ENCODE results near the gene NAA50. TPM values are rescaled to one million over a fixed set of nuclear protein-coding genes. Genes with fewer than 3 reads are reported as not detected.
A peak's percentile ranks its signal among the peaks of the same experiment; 100 is the strongest.

The NAA50 gene
- total RNA-seq, 1 experiment from 2014 or later: 268 TPM

GRCh38 chr3:113751141-113751540 is 5.1 kb upstream of the NAA50 start:
- H3K4me3 ChIP-seq (ENCODE audit: low read depth, low read length, poor library complexity, severe bottlenecking): no peak overlapping the region
- no peaks in the 10 kb centered on the region for H3K27me3 ChIP-seq (replicated peaks; ENCODE audit: insufficient read depth, low read depth, low read length, poor library complexity)
- TF ChIP-seq EZH2 (IDR thresholded peaks at IDR 0.05; ENCODE audit: borderline replicate concordance, low read depth, low read length, poor library complexity, severe bottlenecking) (no peak), CTCF (conservative IDR thresholded peaks at IDR 0.05; ENCODE audit: low read depth, low read length) (no peak)
- POLR2A ChIA-PET (ENCODE audit: low non-redundant PET): no interaction called here
- intact Hi-C loops (cut with micrococcal nuclease; ENCODE audit: unreplicated experiment): no loop called here
- H3K36me3 ChIP-seq (ENCODE audit: insufficient read depth, low read length, poor library complexity, severe bottlenecking): no peaks in the 10 kb centered on the region
- H3K4me1 ChIP-seq (ENCODE audit: insufficient read depth, low read length, poor library complexity, severe bottlenecking): peaks cover 19% of the 10 kb centered on the region
- no peak for DNase-seq (ENCODE audit: low spot score)
- H3K27ac ChIP-seq (ENCODE audit: low read depth, low read length, poor library complexity, severe bottlenecking): no peak overlapping the region
- CTCF ChIA-PET: no interaction called here
- no TSS peak for BruUV-seq (replicated peaks)
- no peaks in the 10 kb centered on the region for H3K9me3 ChIP-seq (ENCODE audit: low read depth, low read length, poor library complexity, severe bottlenecking)

DNA sequence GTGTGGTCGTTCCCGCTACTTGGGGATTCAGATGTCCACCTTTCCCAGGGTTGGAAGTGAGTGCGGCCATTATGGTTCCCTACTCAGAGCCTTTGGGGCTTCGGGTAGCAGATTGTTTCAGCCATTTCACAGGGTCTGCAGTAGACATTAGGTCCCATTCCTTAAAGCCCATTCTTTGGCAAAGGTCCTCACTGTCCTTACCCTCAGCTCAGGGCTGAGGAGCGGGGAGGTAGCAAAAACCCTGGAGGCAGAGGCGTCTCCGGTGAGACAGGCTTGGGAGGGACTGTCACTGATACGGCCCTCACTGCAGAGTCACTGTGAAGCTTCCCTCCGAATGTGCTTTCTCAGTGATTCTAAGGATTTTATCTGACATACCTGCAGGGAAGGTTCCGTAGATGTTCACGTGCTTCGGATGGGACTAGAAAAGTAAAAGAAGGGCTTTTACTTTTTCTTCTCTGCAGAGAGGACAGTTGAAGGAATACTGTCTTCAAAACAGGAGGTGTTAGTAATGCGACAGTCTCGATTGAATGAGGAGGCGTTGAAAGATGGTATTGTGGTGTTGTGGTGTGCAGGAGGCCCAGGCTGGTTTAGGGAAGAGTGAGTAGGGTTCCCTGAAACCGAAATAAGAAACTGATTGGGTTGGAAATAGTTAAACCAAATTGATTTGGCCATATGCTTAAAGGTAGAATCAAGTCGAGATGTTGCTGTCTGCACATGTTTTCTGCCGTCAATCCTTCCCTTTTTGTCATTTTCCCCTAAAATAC is 1.4 kb upstream of the NAA50 start:
- TSS peak; percentile 46 for BruUV-seq (replicated peaks)
- CTCF ChIA-PET: interaction anchor here (0.8 to 1.3 kb wide), 2 partner anchors 11 to 18 kb away, joined by 3 to 4 read pairs; no protein-coding TSS in a partner anchor
- H3K36me3 ChIP-seq (ENCODE audit: insufficient read depth, low read length, poor library complexity, severe bottlenecking): no peaks in the 10 kb centered on the region
- peaks cover 31% of the 10 kb centered on the region for H3K4me1 ChIP-seq (ENCODE audit: insufficient read depth, low read length, poor library complexity, severe bottlenecking)
- peak overlapping the region; percentile 84 for H3K4me3 ChIP-seq (ENCODE audit: low read depth, low read length, poor library complexity, severe bottlenecking)
- H3K27ac ChIP-seq (ENCODE audit: low read depth, low read length, poor library complexity, severe bottlenecking): peak overlapping the region; percentile 99
- DNase-seq (ENCODE audit: low spot score): peak; percentile 21
- H3K27me3 ChIP-seq (replicated peaks; ENCODE audit: insufficient read depth, low read depth, low read length, poor library complexity): no peaks in the 10 kb centered on the region
- POLR2A ChIA-PET (ENCODE audit: low non-redundant PET): interaction anchor here (0.5 kb wide), 2 partner anchors 26 to 662 kb away, joined by 3 to 4 read pairs; no protein-coding TSS in a partner anchor
- intact Hi-C loops (cut with micrococcal nuclease; ENCODE audit: unreplicated experiment): loop anchor here (5.0 to 10.0 kb wide), 2 partner anchors 35 to 307 kb away; partner anchors contain the start of genes CCDC191 and QTRT2
- TF ChIP-seq EZH2 (IDR thresholded peaks at IDR 0.05; ENCODE audit: borderline replicate concordance, low read depth, low read length, poor library complexity, severe bottlenecking) (no peak), CTCF (conservative IDR thresholded peaks at IDR 0.05; ENCODE audit: low read depth, low read length) (no peak)
- H3K9me3 ChIP-seq (ENCODE audit: low read depth, low read length, poor library complexity, severe bottlenecking): no peaks in the 10 kb centered on the region

DNA sequence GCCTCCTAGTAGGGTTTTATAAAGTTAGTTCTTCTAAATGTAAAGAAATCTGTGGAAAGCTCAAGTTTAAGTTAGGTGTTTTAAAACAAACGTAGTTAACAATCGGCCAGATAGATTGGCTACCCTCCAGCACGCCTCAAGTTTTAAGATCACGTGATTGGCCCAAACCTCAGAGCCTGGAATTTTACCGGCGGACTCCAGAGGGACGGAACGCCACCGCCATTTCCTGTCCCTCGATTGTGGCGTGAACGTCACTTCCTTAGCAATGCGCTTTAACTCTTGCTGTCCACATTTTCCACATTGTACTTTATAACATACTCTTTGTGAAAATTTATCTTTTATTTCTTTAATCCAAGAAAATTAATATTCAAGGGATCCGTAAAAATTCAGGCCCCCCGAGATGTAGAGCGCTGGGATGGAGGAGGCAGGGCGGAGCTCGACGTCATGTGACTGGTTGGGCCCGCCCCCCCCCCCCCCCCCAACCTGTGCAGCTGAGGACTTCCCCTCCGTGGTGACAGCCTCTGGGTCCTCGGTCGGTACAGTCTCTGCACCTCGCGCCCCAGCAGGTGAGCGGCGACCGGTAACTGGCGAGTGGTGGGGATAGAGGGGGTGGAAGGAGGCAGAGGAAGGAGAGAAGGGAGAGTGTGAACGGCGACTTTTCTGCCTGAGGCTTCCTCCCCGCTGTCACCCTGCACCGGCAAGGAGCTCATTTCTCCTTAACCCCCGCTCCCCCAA is 666 bp upstream of the NAA50 start, which contains the start of gene ATP6V1A:
Gene ATP6V1A, plus strand, starts transcription at position 488 of the 735 bp plus-strand sequence. CDS start 31,719 bp downstream, outside the sequence.
- Histone ChIP-seq H3K4me1 (ENCODE audit: insufficient read depth, low read length, poor library complexity, severe bottlenecking) (peaks cover 33% of the 10 kb centered on the region), H3K9me3 (ENCODE audit: low read depth, low read length, poor library complexity, severe bottlenecking) (no peaks in the 10 kb centered on the region), H3K4me3 (ENCODE audit: low read depth, low read length, poor library complexity, severe bottlenecking) (peak within 1 kb of the TSS; percentile 84), H3K27me3 (replicated peaks; ENCODE audit: insufficient read depth, low read depth, low read length, poor library complexity) (no peaks in the 10 kb centered on the region), H3K36me3 (ENCODE audit: insufficient read depth, low read length, poor library complexity, severe bottlenecking) (no peaks in the 10 kb centered on the region), H3K27ac (ENCODE audit: low read depth, low read length, poor library complexity, severe bottlenecking) (peak within 1 kb of the TSS; percentile 99)
- ChIA-PET CTCF (interaction anchor here (0.8 to 1.3 kb wide), 2 partner anchors 10 to 17 kb away, joined by 3 to 4 read pairs; no protein-coding TSS in a partner anchor), POLR2A (ENCODE audit: low non-redundant PET) (interaction anchor here (0.5 kb wide), 3 partner anchors 25 to 662 kb away, joined by 3 to 4 read pairs (median 3); no protein-coding TSS in a partner anchor)
- TF ChIP-seq EZH2 (IDR thresholded peaks at IDR 0.05; ENCODE audit: borderline replicate concordance, low read depth, low read length, poor library complexity, severe bottlenecking): no peak
- no peak for TF ChIP-seq CTCF (conservative IDR thresholded peaks at IDR 0.05; ENCODE audit: low read depth, low read length)
- no TSS peak for BruUV-seq (replicated peaks)
- DNase-seq (ENCODE audit: low spot score): peak; percentile 98
- intact Hi-C loops (cut with micrococcal nuclease; ENCODE audit: unreplicated experiment): loop anchor here (5.0 to 10.0 kb wide), 2 partner anchors 36 to 308 kb away; partner anchors contain the start of genes CCDC191 and QTRT2
